A673 (cell line): ENCODE data around the gene AP3B2. TPM values are rescaled to one million over a fixed set of nuclear protein-coding genes. Genes with fewer than 3 reads are reported as not detected.

Experiments used
- BruUV-seq: library from RNA; stranded (reverse); fragments of 400-500 nt; replicated peaks from 2 replicates; lab custom pipeline; 2021; lab: Mats Ljungman, UMichigan
- CTCF ChIA-PET: fragments of 300-600 bp; sonication (Branson Sonifier 250); formaldehyde crosslinking; loops from one replicate; lab custom pipeline; 2022; ENCODE audit warnings: antibody characterized with exemption; lab: Charles Lee
- POLR2A ChIA-PET: fragments of 300-600 bp; sonication (Branson Sonifier 250); formaldehyde crosslinking; loops from one replicate; lab custom pipeline; 2022; ENCODE audit warnings: antibody characterized with exemption; ENCODE audit not compliant: low non-redundant PET; lab: Charles Lee
- DNase-seq: peaks from one replicate; pipeline ENCODE4 v3.0.0-alpha.2; 2015; ENCODE audit warnings: low spot score
- H3K27ac ChIP-seq: fragments of 200-600 bp; sonication (generic); 2 replicates; pipeline ENCODE4 v1.5.1; 2016; ENCODE audit warnings: mixed run types, low read depth, mild to moderate bottlenecking, mixed read lengths, antibody characterized with exemption, low read length; ENCODE audit not compliant: poor library complexity, severe bottlenecking
- H3K27me3 ChIP-seq: fragments of 200-600 bp; sonication (generic); replicated peaks from 2 replicates; pipeline ENCODE4 v1.6.1; 2017; ENCODE audit warnings: mixed run types, low read depth, mild to moderate bottlenecking, mixed read lengths, antibody characterized with exemption, low read length; ENCODE audit not compliant: insufficient read depth, poor library complexity
- H3K36me3 ChIP-seq: fragments of 200-600 bp; sonication (generic); 2 replicates; pipeline ENCODE4 v1.6.1; 2016; ENCODE audit warnings: mixed run types, mild to moderate bottlenecking, mixed read lengths, antibody characterized with exemption, low read length; ENCODE audit not compliant: insufficient read depth, poor library complexity, severe bottlenecking
- H3K4me1 ChIP-seq: fragments of 200-600 bp; sonication (generic); 2 replicates; pipeline ENCODE4 v1.6.1; 2017; ENCODE audit warnings: mixed run types, mild to moderate bottlenecking, mixed read lengths, antibody characterized with exemption, low read length; ENCODE audit not compliant: insufficient read depth, poor library complexity, severe bottlenecking
- H3K4me3 ChIP-seq: fragments of 200-600 bp; sonication (generic); 2 replicates; pipeline ENCODE4 v1.5.1; 2016; ENCODE audit warnings: low read depth, mixed run types, mild to moderate bottlenecking, mixed read lengths, low read length; ENCODE audit not compliant: poor library complexity, severe bottlenecking
- H3K9me3 ChIP-seq: fragments of 200-600 bp; sonication (generic); 2 replicates; pipeline ENCODE4 v1.6.1; 2016; ENCODE audit warnings: mixed run types, low read depth, mild to moderate bottlenecking, mixed read lengths, antibody characterized with exemption, low read length; ENCODE audit not compliant: poor library complexity, severe bottlenecking
- CTCF ChIP-seq: fragments of 300-800, 200-600 bp; sonication (generic); conservative IDR thresholded peaks from 2 replicates; pipeline ENCODE4 v1.5.1; 2017; ENCODE audit warnings: low read depth, mild to moderate bottlenecking, antibody characterized with exemption, low read length, moderate library complexity, mixed read lengths
- EZH2 ChIP-seq: fragments of 200-600 bp; sonication (generic); IDR thresholded peaks from 2 replicates; pipeline ENCODE4 v1.6.1; 2017; ENCODE audit warnings: borderline replicate concordance, low read depth, mild to moderate bottlenecking, mixed read lengths, antibody characterized with exemption, low read length; ENCODE audit not compliant: poor library complexity, severe bottlenecking
- intact Hi-C: fragments of 100-400 bp; cut with micrococcal nuclease; formaldehyde crosslinking; loops from one replicate; pipeline ENCODE4 v1.10.0; 2022; ENCODE audit not compliant: unreplicated experiment
- total RNA-seq: library from RNA; stranded (reverse); gene quantifications from 2 replicates; pipeline ENCODE4 v1.2.3, GENCODE V29; 2021

Gene AP3B2
- total RNA-seq, 1 experiment from 2014 or later: 19.0 TPM

GRCh38 chr15:82650046-82650670, 59.5 kb downstream of the AP3B2 start:
- peaks cover 6% of the 10 kb centered on the region for H3K4me1 ChIP-seq
- no peaks in the 10 kb centered on the region for H3K36me3 ChIP-seq
- intact Hi-C loops: no loop called here
- H3K4me3 ChIP-seq: no peak overlapping the region
- no peaks in the 10 kb centered on the region for H3K9me3 ChIP-seq
- no peak overlapping the region for H3K27ac ChIP-seq
- BruUV-seq: no TSS peak
- TF ChIP-seq CTCF: no peak
- no peak for TF ChIP-seq EZH2
- ChIA-PET POLR2A (no interaction called here), CTCF (no interaction called here)
- no peak for DNase-seq
- H3K27me3 ChIP-seq: peaks cover 76% of the 10 kb centered on the region

- no TSS peak for BruUV-seq
- TF ChIP-seq EZH2: no peak
- TF ChIP-seq CTCF: no peak
- no peaks in the 10 kb centered on the region for H3K36me3 ChIP-seq
- no peak overlapping the region for H3K4me3 ChIP-seq
- no peak for DNase-seq
- ChIA-PET POLR2A (no interaction called here), CTCF (no interaction called here)
- intact Hi-C loops: no loop called here
- H3K27ac ChIP-seq: no peak overlapping the region
- H3K27me3 ChIP-seq: peaks cover 82% of the 10 kb centered on the region
- no peaks in the 10 kb centered on the region for H3K9me3 ChIP-seq
- peaks cover 6% of the 10 kb centered on the region for H3K4me1 ChIP-seq
Observed at GRCh38 chr15:82649226-82649999, 60.3 kb downstream of the AP3B2 start.

- Histone ChIP-seq H3K9me3 (no peaks in the 10 kb centered on the region), H3K4me3 (no peak overlapping the region), H3K36me3 (no peaks in the 10 kb centered on the region), H3K27ac (no peak overlapping the region), H3K4me1 (peaks cover 6% of the 10 kb centered on the region), H3K27me3 (peaks cover 82% of the 10 kb centered on the region)
- POLR2A ChIA-PET: no interaction called here
- TF ChIP-seq EZH2: no peak
- no TSS peak for BruUV-seq
- DNase-seq: no peak
- intact Hi-C loops: no loop called here
- CTCF ChIA-PET: no interaction called here
Observed at GRCh38 chr15:82648257-82649103, 61.2 kb downstream of the AP3B2 start.
